GM18520 (cell line): ENCODE results near the gene CT47C1.

ENCODE experiments used
- ATAC-seq: cut with Tn5 transposase; IDR thresholded peaks from one replicate; pipeline ENCODE4 v1.9.1; 2021; ENCODE audit not compliant: unreplicated experiment

Gene CT47C1

DNA sequence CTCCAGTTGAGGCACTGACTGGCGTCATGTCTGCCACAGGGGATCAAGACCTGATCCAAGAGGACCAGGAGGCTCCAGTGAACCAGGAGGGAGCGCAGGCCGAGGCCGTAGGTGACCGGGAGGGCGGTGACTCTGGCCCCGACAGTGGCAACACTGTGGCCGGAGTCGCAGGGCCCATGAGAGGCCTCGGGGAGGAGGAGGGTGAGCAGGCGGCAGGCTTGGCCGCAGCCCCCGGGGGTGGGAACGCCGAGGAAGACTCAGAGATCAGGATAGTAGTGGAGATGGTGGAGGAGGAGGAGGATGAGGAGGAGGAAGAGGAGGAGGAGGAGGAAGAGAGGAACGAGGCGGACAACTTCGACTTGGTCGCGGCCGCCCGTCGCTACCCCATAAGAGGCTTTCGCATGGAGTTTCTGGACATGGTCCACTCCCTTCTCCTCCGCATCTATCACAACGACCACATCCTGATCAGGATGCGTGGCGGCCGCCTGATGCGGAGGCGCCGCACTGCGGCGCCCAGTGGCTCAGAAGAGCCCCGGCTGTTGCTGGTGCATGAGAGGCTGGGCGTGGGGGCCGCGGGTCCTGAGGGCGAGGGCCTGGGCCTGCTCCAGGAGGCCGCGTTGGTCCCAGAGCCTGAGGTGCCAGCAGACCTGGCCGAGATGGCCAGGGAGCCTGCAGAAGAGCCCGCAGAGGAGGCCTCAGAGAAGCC, 560 bp downstream of the CT47C1 start:
- ATAC-seq = no peak

DNA sequence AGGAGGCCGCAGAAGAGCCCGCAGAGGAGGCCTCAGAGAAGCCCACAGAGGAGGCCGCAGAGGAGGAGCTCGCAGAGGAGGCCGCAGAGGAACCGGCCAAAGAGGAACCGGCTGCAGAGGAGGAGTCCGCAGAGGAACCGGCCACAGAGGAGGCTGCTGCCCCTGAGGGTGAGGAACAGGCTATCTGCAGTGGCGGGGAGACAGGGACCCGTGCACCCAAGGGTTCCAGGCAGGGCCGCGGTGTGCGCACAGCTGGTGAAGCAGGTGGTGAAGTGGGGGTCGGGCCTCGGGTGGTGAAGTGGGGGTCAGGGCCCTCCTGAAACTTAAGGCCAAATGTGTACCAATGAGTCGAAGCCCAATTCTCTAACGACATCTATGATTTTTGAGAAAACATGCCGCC, 1.1 kb downstream of the CT47C1 start:
- ATAC-seq = no peak

DNA sequence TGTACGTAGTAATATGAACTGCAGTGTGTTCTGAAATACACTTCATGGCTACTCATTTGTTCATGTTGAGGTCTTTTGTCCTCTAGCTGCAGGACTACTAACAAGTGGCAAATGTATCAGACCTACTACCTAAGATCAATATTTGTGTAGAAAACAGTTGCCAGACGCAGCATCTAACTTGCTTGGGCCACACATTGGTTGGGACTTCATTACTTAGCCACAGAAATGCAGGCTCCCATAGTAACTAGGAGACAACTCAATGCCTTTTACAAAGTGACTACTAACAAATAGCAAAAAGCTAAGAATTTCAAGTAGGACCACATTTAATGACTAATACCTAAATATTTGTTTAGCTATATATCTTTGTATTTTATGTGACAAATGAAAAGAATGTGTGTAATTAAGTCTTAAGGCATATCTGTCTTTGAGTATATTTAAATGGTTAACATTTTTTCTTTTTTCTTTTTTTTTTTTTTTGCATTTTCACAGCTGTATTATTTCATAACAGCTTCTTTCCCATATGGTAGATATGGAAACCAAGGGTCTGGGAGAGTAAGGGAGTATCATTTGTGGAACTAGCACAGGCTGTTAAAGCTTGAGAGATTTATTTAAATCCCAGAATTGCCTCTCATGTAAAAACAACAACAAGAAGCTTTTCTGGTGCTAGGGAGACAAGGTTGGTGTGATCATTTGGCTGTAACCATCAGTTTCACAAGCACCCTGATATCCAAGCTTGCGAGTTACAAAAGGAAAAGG, 2.7 kb downstream of the CT47C1 start:
- ATAC-seq = no peak

DNA sequence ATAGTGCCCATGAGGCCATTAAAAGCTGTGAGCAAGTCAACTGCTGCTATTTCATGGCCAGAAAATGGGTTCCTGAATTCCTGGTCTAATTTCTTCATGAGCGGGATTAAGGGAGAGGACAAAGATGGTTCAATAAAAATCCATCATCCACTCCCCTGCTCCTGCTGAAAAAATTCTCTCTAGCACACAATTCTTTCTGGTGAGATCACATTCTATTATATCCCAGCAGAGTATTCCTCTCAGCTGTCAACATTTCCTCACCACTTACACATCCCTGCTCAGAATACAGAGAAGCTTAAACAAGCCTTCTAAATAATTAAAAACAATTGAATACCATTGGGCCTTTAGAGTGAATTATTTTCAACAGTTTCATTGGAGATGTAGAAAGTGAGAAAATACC, 9.5 kb downstream of the CT47C1 start:
- no peak for ATAC-seq

DNA sequence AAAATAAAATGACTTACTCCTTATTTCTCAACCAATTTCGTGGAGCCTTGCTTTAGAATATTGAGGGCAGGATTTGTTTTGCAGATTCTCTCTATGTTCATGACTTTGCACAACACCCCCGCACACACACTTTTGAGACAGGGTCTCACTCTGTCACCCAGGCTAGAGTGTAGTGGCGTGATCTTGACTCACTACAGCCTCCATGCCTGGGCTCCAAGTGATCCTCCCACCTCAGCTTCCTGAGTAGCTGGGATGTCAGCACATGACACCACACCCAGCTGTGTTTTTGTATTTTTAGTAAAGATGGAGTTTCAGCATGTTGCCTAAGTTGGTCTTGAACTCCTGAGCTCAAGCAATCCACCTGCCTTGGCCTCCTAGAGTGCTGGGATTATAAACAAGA, 12.0 kb downstream of the CT47C1 start:
- no peak for ATAC-seq

DNA sequence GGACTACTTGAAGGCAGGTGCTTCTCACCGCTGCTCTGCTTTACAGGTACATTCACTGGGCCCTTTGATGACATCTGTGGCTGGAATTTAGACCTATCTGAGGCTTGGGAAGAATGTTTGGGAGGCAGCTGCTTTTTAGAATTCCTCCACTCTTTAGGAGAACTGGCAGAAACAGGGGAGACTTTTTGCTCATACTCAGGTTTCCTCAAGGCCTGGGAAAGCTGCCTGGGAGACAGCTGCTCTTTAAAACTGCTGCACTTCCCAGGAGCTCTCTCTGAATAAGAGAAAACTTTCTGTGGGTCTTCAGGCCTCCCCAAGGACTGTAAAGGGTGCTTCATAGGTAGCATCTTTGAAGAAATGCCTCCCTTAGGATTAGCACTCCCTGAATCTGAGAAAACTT, 14.3 kb downstream of the CT47C1 start:
- ATAC-seq = no peak

DNA sequence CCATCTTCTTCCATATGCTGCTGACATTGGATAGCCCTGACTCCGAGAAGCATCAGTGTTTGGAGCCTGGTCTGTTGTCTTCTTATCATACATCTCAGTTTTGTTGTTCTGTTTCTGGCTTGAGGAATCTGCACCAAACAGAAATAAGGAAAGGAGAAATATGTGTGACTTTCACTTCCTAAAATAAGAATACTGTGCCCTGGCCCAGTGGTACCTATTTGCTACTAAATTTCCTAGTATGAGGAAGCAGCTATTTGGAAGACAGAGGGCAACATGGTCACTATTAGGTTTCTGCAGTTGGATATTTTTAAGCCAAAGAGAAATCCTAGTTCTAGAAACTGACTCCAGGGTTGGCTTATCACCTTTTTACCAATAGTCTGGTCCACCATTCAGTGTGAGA, 16.8 kb downstream of the CT47C1 start:
- ATAC-seq = no peak

DNA sequence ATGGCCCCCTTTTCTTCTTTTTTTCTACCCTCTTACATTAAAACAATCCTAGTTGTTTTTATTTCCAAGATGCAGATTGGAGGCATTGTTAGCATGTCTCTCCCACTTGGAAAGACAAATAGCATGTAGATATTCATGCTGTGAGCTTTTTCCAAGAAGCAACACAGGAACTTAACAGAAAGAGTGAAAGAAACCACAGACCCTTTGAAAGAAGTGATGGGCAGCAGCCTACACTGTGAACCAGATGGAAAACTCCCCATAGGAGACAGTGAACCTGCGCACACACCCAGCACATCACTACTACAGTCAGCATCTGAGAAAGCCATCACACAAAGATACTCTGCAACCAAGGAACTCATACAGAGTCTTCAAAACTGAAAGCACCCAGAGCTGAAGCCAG, 17.8 kb downstream of the CT47C1 start:
- ATAC-seq = no peak

DNA sequence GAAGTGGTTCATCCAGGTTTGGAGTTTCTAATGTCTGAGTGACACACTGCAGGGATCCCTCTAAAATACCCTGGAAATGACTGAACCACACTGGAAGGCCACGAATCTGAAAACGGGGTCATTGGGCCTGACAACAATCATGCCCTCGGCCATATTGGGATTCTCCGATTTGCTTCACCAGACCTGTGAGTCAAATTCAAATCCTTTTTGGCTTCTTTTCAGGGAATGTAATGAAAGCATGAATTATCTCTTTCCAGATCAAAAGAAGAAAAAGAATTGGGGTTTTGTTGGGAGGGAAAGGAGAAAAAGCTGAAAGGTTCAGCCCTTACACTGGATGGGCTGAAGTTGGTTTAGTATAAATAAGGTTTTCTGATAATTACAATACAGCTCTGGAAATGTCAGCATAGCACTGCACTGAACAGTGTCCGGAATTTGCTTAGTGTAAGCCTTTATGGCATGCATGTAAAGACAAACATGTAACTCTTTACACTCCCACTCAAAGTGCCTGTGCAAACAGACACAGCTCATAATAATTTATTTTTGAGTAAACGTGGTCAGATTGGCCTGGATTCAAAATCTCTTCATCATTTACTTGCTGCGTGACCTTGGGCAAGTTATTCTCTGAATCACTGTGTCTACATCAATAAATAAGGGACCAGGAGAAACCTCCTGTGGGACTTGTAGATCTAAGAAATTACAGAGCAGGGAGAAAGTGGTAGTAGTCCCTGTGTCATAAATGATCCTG, 21.4 kb downstream of the CT47C1 start:
- ATAC-seq = no peak

DNA sequence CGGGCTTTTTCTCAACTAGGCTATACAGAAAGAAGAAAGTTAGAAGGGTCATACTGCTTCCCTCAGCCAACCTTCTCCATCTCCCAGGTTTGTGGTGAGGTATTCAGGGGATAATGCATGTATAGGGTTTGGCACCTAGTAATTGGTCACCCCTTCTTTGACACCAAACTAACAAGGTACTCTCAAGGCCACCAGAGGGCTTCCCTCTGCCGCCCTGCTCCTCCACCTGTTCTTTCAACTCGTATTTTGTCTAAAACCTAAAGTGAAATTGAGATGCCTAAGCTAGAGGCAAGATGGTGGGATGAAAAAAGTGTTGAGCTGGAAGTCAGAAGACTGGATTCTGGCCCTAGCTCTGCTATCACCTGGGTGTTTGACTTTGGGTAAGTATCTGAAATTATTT, 22.0 kb downstream of the CT47C1 start:
- ATAC-seq = no peak

DNA sequence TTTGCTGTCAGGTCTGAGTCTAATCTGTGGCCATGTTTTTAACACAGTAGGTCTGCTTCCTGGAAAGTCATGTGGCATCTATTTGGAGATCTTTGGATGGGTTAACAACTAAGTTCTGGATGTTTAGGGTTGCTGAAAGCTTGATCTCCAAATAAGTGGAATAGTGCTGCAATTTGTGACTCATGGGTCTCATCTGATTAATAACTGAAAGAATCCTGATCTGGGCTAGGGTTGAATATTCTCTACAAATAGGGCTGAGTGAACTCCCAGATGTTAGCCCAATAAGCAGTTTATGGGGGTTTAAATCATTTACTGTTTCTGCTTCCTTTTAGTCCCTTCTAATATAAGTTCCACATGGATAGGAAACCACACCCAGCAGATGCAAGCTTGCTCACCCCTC, 23.1 kb downstream of the CT47C1 start:
- no peak for ATAC-seq

DNA sequence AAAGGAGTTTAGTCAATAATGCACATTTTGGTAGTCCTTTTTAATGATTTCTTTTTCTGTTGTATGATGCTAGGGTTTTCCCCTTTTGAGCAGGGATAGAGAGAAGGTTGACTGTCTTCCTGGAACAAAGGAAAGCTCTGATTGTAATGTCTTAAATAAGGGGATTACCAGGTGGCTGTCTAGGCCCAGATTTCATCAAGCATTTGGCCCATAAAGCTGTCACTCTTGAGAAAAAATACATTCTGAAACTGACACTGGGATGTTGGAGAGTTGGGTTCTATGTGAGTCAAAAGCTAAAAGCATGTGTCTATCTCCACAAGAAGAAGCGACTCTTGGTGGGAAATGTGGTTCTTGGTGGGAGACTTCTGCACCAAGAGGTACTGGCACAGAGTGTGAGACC, 28.4 kb downstream of the CT47C1 start:
- ATAC-seq = no peak

DNA sequence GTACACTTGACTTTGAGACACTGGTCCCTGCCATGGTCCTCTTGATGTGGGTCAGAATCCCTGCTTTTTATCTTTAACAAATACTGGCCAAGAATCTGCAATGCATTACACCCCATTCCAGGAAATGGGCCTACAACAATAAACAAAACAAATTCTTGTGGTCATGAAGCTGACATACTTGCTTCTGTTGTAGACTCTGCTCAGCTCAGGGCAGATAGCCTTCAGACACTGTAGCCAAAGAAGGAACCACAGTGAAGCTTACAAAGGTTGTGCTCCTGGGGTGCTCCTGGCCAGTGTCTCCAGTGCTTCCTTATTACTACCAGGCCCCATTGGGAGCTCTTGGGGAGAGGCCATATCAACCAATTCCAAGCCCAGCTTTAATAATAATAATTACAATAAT, 33.0 kb downstream of the CT47C1 start:
- ATAC-seq = no peak

DNA sequence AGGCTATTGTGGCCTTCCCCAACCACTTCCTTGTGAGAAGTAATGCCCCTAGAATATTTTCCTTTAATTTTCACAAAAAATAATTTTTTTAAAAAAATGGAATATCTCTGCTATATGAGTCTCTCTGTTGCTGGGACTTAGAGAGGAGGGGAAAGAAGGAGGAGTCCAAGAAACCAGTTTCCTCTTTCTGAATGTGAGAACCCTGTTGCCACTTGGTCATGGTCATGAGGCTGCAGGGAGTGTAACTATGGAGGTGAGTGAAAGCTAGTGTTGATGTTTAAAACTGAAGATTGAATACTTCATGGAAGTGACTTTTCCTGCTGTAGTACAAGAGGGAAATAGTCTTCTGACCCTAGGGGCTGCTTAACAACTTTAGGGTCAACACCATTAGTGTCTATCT, 34.4 kb downstream of the CT47C1 start:
- no peak for ATAC-seq

DNA sequence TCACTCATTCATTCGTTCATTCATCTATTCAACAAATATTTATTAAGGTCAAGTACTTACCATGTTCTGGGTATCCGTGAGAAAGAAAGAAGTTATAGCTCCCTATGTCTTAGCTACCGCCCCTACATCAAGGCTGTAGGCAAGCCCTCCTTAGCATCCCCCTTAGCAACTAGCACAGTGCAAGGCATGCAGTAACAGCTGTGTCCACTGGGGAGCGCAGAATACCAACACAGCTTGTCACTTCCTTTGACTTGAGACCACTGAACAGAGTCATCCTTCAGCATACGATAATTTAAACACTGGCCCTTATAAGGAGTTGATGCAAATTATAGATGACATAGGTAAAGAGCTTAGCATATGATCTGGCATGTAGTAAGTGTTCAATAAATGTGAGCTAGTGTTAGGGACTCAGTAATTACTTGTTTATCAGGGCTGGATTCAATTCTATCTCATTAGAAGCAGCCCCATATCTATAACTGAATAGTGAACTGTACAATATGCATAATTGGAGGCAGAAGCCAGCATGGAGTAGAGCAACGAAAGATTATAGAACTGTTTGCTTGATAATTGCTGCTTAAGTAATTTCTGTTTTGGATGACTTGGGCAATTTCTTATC, 46.1 kb downstream of the CT47C1 start:
- no peak for ATAC-seq

DNA sequence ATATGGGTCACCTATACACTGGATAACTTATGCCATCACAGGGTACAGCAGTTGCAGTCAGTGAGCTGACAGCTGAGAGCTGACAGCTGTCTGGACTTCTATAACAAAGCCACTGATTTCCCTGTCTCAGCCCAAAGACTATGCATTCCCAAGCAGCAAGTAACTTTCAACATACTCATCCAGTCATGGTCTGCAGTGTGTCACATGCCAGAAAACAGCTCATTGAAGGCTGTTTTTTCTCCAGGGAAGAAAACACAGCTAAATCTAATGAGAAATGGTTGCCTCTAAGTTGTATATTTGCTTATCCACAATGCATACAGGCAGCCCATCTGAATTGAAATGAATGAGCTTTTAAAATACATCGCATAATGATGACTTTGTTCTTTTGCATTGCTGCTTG, 48.5 kb downstream of the CT47C1 start:
- ATAC-seq = no peak
